Measurements from ENCODE around the gene FGF6. TPM values are rescaled to one million over a fixed set of nuclear protein-coding genes. Genes with fewer than 3 reads are reported as not detected.

Gene FGF6
- total RNA-seq, 1 experiment from 2014 or later: not detected

GRCh38 chr12:4447151-4447550, 1.5 kb upstream of the FGF6 start:
- DNase-seq (ENCODE audit: low read depth): no peak

- DNase-seq (ENCODE audit: low read depth): no peak
These were observed 720 bp upstream of the FGF6 start for GRCh38 chr12:4446335-4446734.

GRCh38 chr12:4444031-4444430, 1.6 kb downstream of the FGF6 start:
- no peak for DNase-seq (ENCODE audit: low read depth)

GRCh38 chr12:4443616-4444015, 2.0 kb downstream of the FGF6 start:
- no peak for DNase-seq (ENCODE audit: low read depth)

- DNase-seq (ENCODE audit: low read depth): peak; percentile 92
These were observed 4.0 kb downstream of the FGF6 start for GRCh38 chr12:4441355-4442335.

GRCh38 chr12:4440187-4440941, 5.3 kb downstream of the FGF6 start:
- no peak for DNase-seq (ENCODE audit: low read depth)

- no peak for DNase-seq (ENCODE audit: low read depth)
These were observed 5.9 kb downstream of the FGF6 start for GRCh38 chr12:4439736-4440135.

- DNase-seq (ENCODE audit: low read depth): no peak
These were observed 6.6 kb downstream of the FGF6 start for GRCh38 chr12:4438834-4439596.

GRCh38 chr12:4435537-4435936, 10.1 kb downstream of the FGF6 start:
- DNase-seq (ENCODE audit: low read depth): no peak

GRCh38 chr12:4434706-4435425, 10.7 kb downstream of the FGF6 start:
- no peak for DNase-seq (ENCODE audit: low read depth)

GRCh38 chr12:4434301-4434700, 11.3 kb downstream of the FGF6 start:
- DNase-seq (ENCODE audit: low read depth): no peak

- no peak for DNase-seq (ENCODE audit: low read depth)
These were observed 11.9 kb downstream of the FGF6 start for GRCh38 chr12:4433745-4434058.

- DNase-seq (ENCODE audit: low read depth): no peak
These were observed 12.5 kb downstream of the FGF6 start for GRCh38 chr12:4432878-4433744.

- no peak for DNase-seq (ENCODE audit: low read depth)
These were observed 13.7 kb downstream of the FGF6 start for GRCh38 chr12:4431866-4432265.

- no peak for DNase-seq (ENCODE audit: low read depth)
These were observed 14.2 kb downstream of the FGF6 start for GRCh38 chr12:4431436-4431835.

GRCh38 chr12:4424422-4424821, 21.2 kb downstream of the FGF6 start:
- no peak for DNase-seq (ENCODE audit: low read depth)

- DNase-seq (ENCODE audit: low read depth): no peak
These were observed 22.0 kb downstream of the FGF6 start for GRCh38 chr12:4423528-4424195.

GRCh38 chr12:4422985-4423384, 22.6 kb downstream of the FGF6 start:
- DNase-seq (ENCODE audit: low read depth): no peak

GRCh38 chr12:4421590-4422031, 24.0 kb downstream of the FGF6 start:
- peak; percentile 28 for DNase-seq (ENCODE audit: low read depth)

Measured in LHCN-M2 (cell line).